ENCODE results near the gene VHLL.

The VHLL gene

GRCh38 chr1:156310962-156311361, 11.9 kb upstream of the VHLL start:
- H3K9me2 ChIP-seq (replicated peaks; ENCODE audit: insufficient read depth, low read length), result no peaks in the 10 kb centered on the region
- no peak overlapping the region for H3K4me2 ChIP-seq (ENCODE audit: low read depth, low read length, poor library complexity, severe bottlenecking)
- H2AFZ ChIP-seq (ENCODE audit: low read depth, low read length, severe bottlenecking), result no peak overlapping the region
- no peaks in the 10 kb centered on the region for H3K9me3 ChIP-seq (ENCODE audit: insufficient read depth, low read length)
- H3K79me2 ChIP-seq (ENCODE audit: insufficient read depth, low read length), result no peaks in the 10 kb centered on the region
- H3K27me3 ChIP-seq (ENCODE audit: low read length), result no peaks in the 10 kb centered on the region
- no peak overlapping the region for H3K4me3 ChIP-seq (ENCODE audit: insufficient read depth, low read length, poor library complexity, severe bottlenecking)
- no peak overlapping the region for H3K9ac ChIP-seq (ENCODE audit: low read length)
- no peaks in the 10 kb centered on the region for H4K20me1 ChIP-seq (ENCODE audit: low read depth, low read length)
- no peak overlapping the region for H3K27ac ChIP-seq (ENCODE audit: low read depth, low read length)
- H3K36me3 ChIP-seq (ENCODE audit: low read length), result peaks cover 42% of the 10 kb centered on the region; the same call in 1 of the 2 replicates
- H3F3A ChIP-seq (ENCODE audit: insufficient read depth), result peaks cover 8% of the 10 kb centered on the region; the same call in 1 of the 2 replicates
- no peak for TF ChIP-seq EZH2phosphoT487 (conservative IDR thresholded peaks at IDR 0.05; ENCODE audit: low read length)
- no peak for TF ChIP-seq CTCF (IDR thresholded peaks at IDR 0.05; ENCODE audit: insufficient read depth, low read length, poor library complexity, severe bottlenecking)

GRCh38 chr1:156308078-156308477, 9.0 kb upstream of the VHLL start:
- H3K4me3 ChIP-seq (ENCODE audit: insufficient read depth, low read length, poor library complexity, severe bottlenecking), result no peak overlapping the region
- no peaks in the 10 kb centered on the region for H4K20me1 ChIP-seq (ENCODE audit: low read depth, low read length)
- H3K27ac ChIP-seq (ENCODE audit: low read depth, low read length), result no peak overlapping the region
- H3K27me3 ChIP-seq (ENCODE audit: low read length), result no peaks in the 10 kb centered on the region
- H3F3A ChIP-seq (ENCODE audit: insufficient read depth), result peaks cover 15% of the 10 kb centered on the region; the same call in 1 of the 2 replicates
- H3K9ac ChIP-seq (ENCODE audit: low read length), result no peak overlapping the region
- H3K9me3 ChIP-seq (ENCODE audit: insufficient read depth, low read length), result no peaks in the 10 kb centered on the region
- H3K9me2 ChIP-seq (replicated peaks; ENCODE audit: insufficient read depth, low read length), result no peaks in the 10 kb centered on the region
- peaks cover 38% of the 10 kb centered on the region; the same call in 1 of the 2 replicates for H3K36me3 ChIP-seq (ENCODE audit: low read length)
- no peak overlapping the region for H2AFZ ChIP-seq (ENCODE audit: low read depth, low read length, severe bottlenecking)
- TF ChIP-seq CTCF (IDR thresholded peaks at IDR 0.05; ENCODE audit: insufficient read depth, low read length, poor library complexity, severe bottlenecking) (no peak), EZH2phosphoT487 (conservative IDR thresholded peaks at IDR 0.05; ENCODE audit: low read length) (no peak)
- no peak overlapping the region for H3K4me2 ChIP-seq (ENCODE audit: low read depth, low read length, poor library complexity, severe bottlenecking)
- no peaks in the 10 kb centered on the region for H3K79me2 ChIP-seq (ENCODE audit: insufficient read depth, low read length)

- H2AFZ ChIP-seq (ENCODE audit: low read depth, low read length, severe bottlenecking), result no peak overlapping the region
- no peaks in the 10 kb centered on the region for H4K20me1 ChIP-seq (ENCODE audit: low read depth, low read length)
- H3K79me2 ChIP-seq (ENCODE audit: insufficient read depth, low read length), result no peaks in the 10 kb centered on the region
- no peak overlapping the region for H3K4me2 ChIP-seq (ENCODE audit: low read depth, low read length, poor library complexity, severe bottlenecking)
- H3K27ac ChIP-seq (ENCODE audit: low read depth, low read length), result no peak overlapping the region
- no peak overlapping the region for H3K9ac ChIP-seq (ENCODE audit: low read length)
- TF ChIP-seq CTCF (IDR thresholded peaks at IDR 0.05; ENCODE audit: insufficient read depth, low read length, poor library complexity, severe bottlenecking), result no peak
- no peak for TF ChIP-seq EZH2phosphoT487 (conservative IDR thresholded peaks at IDR 0.05; ENCODE audit: low read length)
- no peaks in the 10 kb centered on the region for H3K9me3 ChIP-seq (ENCODE audit: insufficient read depth, low read length)
- H3K4me3 ChIP-seq (ENCODE audit: insufficient read depth, low read length, poor library complexity, severe bottlenecking), result no peak overlapping the region
- peaks cover 20% of the 10 kb centered on the region; the same call in 1 of the 2 replicates for H3F3A ChIP-seq (ENCODE audit: insufficient read depth)
- H3K36me3 ChIP-seq (ENCODE audit: low read length), result peaks cover 21% of the 10 kb centered on the region; the same call in 1 of the 2 replicates
- no peaks in the 10 kb centered on the region for H3K9me2 ChIP-seq (replicated peaks; ENCODE audit: insufficient read depth, low read length)
- H3K27me3 ChIP-seq (ENCODE audit: low read length), result no peaks in the 10 kb centered on the region
Observed at GRCh38 chr1:156305215-156305614, 6.1 kb upstream of the VHLL start.

All from SU-DHL-6 (cell line).